GM19452 (cell line): ENCODE measurements around the gene HPD.
"Not testable (repeated sequence)": the region's sequence is repeated elsewhere in the genome, so short reads cannot be mapped to it uniquely, and the experiment has no call there.

ENCODE experiments used
- ATAC-seq: cut with Tn5 transposase; IDR thresholded peaks from one replicate; pipeline ENCODE4 v1.9.1; 2021; ENCODE audit not compliant: unreplicated experiment

Gene HPD

DNA sequence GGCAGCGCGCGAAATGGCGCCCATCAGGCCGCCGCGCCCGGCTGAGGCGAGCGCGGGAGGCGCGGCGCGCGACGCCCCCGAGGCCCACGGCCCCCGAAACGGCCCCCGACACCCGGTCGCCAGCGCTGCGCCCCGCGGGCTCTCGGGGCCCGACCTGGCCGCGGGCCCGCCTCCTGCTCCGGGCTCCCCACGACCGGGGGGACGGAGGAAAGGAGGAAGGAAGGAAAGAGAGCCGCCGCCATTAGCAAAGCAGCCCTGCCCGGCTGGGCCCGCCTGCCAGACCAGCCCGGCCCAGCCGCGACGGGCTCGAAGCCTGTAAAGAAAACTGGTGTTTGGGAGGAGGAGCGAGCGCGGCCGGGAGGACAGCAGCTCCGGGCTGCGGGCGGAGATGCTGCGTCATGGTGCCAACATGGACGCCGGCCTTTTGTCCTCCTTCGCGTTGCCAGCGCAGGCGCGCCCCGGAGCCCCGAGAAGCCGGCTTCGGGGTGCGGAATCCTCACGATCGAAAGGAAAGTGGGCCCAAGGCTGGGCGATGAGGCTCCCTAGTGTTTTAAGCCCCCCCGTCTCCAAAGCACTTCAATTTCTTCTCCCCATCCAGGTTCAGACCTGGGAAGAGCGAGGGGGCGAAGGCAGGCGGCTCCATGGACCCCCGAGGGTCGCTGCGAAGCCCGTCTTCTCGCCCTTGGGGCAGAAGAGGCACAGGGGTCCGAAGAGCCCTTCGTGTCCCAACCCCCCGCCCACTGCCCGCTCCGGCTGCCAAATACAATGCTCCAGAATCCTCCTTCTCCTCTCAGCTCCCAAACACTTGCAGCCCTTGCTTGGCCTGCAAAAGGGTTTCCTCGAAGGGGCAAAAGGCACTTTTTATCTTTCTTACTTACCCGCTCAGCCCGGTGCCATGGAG, 57.7 kb downstream of the HPD start:
- no peak for ATAC-seq

DNA sequence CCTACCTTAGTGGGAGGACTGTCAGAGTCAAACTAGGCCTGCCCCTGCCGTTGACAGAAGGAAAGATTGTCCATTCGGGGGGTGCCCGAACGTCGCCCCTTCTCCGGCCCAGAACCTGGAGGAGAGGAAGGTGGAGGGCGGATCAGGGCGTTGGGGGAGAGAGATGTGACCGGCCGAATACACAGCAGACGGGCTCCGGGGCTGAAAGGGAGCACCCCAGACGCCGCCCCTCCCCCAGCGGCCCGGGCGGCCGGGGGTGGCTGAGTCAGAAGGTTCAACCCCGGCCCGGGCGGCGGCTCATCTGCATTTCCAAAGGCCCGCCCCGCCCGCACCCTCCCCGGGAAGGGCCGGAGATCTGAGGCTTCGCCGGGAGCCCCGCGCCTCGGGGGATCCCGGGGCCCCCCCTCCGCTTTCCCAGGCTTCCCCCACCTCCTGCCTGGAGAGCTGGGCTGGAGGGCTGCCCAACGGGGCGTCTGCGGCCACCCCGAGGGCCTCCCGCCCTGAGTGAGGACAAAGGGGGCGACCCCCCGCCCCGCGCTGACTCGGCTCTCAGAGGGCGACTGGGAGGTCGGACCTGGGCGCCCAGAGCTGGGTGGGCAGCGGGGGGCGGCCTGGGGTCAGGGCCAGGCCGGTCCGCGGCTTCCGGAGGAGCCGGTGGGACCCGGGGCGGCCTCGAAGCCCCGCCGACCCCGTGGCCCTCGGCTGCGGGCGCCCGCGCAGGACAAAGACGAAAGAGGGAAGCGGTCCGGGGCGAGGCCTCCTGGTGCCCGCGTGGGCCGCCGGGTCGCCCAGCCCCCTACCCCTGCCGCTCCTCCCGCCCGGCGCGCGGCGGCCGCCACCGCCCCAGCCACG, 58.6 kb downstream of the HPD start:
- ATAC-seq = no peak

DNA sequence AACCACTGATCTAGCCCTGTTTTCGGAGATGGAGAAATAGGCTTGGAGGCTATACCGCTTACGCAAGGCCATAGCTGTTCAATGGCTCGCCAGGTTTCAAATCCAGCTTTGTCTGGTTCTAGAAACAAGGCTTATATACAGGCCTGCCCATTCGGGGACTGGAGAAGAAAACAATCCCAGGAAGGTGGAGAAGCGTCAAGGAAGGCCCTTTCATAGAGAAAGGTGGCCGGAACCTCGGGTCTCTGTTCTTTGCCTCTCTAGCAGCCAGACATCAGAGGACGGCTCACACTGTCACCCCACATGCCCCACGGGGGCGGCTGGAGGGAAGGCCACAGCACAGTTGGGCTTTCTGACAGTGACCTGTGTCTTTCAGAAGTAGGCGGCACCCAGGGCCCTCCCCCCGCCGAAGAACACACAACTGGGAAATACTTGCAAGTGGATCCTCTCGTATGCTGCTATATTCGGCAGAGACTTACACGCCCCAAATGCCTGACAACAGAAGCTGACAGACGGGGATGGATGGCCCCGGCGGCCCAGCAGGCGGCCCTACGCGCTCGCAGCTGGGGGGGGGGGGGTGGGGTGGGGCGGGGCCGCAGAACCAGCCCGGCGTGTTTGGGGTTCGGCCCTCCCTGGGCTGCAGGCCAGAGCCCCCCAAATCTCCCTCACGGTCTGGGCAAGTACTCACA, 59.4 kb downstream of the HPD start:
- ATAC-seq = no peak

DNA sequence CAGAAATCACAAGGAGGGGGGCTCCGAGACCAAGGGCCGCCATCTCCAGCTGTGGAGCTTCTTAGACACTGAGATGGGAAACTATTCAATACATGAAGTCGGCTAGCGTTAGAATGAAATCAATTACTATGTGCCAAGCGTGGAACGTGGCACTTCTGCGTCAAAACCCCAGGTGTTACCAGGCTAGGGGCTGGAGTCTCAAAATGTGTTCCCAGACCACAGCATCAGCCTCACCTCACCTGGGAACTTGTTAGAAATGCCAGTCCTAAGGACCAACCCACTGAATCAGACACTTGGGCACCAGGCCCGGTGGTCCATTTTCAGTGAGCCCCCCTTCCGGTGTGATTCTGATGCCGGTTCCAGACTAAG, 59.9 kb downstream of the HPD start:
- ATAC-seq = no peak

DNA sequence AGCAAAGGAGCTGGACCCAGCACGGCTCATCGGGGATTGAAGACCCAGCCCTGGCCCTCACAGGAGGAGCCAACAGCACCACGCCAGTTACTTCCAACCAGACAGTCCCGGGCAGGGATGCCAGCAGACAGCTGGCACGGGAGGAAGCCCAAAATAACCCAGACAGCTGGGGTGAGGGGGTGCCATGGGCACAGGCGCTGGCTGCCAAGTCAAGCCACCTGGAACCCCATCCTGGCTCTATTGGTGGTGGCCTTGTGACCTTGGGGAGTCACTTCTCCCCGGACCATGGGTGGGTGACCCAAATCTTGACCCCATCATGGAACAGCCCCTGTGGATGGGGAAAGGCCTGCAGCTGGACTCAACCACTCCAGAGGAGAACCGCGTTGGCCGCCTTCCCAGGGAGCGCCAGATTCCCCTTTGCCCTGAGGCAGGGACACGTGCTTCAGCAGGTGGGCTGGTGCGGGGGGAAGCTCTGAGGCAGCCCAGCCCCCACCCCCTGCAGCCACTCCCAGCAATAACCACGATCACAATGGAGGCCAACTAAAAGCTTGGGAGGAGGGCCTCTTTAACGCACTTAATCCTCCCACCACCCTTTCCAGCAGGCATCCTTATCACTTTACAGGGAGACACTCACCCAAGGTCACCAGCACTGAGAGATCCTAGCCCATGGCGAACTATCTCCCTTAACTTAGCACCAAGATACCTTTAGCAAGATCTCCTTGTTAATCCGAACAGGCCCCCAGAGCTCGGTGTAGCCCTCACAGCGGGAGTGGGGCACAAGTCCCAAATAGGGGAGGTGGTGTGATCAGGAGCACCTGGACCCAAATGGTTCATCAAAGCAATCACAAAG, 60.5 kb downstream of the HPD start:
- ATAC-seq = no peak

DNA sequence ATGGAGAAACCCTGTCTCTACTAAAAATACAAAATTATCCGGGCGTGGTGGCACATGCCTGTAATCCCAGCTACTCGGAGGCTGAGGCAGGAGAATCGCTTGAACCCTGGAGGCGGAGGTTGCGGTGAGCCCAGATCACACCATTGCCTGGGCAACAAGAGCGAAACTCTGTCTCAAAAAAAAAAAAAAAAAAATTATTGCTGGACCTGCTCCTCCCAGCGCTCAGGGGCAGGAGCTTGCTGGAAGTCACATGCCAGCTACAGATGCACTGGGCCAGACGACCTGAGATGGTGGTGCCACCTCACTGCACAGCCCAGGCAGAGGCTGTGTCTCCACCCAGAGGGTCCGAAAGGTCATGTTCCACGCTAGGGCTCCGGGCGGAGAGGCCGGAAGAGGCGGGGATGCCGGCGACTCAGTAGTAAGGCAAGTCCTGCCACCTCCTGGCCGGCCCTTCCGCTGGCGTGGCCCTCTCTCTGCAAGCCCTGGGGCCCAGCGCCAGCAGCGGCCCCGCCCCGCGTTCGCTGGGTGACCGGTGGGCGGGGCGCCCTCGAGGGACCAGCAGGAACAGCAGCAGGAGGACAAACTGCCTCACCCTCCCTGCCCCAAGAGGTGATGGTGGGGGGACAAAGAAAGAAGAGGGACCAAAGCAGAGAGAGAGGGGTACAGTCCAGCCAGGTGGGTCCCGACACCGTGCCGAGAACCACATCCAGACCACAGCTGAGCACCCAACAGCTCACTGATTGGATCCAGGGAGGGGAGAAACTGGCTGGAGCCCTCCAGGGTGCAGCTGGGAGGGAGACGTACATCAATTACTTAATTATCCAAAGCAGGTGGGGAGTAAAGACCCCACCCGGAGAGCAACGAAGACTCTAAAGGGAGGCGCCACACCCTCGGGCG, 61.6 kb downstream of the HPD start:
- no peak for ATAC-seq

DNA sequence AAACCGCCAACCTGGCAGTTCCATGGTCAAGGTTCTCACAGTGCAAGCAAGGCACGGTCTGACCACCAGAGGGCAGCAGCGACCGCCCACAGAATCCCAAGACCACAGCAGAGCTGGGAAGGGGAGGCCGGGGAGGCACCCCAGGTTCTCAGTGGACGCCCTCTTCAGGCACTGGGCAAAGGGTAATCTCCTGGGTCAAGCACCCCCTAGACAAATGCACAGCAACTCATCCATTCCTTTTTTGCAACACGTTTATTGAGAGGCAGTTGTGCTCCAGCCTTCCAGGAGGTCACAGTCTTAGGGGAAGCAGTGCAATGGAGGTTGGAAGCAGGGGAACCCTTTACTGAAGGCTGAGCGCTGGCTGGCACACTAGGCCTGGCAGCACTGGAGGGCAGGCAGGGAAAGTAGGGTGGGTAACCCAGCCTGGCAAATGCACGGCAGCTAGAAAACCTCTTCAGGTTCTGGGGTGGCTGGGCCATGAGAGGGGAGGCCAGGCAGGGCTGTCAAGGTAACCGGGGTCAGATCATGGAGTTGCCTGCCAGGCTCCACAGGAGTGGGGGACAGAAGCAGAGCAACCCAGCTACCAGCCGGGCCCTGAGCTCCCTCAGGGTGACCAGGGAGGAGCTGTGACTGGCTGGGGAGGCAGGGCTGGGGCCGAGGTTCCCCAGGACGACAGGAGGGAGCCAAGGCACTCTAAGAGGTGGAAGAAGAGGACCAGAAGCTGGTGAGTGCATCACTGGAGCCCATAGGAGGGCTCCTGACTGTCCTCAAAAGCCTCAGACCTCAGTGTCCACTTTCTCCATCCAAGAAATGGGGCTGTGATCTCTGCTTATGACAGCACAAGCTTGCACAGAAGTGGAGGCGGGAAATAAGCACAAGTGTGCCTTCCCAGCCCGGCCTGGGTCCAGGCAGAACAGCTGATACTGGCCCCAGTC, 63.4 kb downstream of the HPD start:
- no peak for ATAC-seq

DNA sequence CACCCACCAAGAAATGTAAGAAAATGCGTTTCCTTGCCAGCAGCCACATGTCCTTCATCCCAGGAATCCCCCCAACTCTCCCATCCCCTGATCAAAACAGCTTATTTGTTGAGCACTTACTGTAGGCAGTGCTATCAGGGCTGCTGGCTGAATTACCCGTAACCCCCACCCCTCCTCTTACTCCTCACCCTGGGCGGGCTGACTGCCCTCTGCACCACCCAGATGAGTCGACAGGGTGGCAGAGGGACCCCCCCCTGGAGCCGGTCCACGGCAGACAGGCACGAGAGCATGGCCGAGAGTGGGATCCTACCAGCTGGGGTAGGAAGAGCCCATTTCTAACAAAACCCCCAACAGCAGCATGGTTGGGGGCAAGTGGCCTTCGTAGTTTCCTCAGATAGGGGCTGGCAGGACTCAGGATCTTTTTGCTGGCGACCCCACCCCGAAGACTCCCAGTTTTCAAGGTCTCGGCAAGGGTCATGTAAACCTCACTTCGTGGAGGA, 64.1 kb downstream of the HPD start:
- peak; percentile 0 for ATAC-seq

DNA sequence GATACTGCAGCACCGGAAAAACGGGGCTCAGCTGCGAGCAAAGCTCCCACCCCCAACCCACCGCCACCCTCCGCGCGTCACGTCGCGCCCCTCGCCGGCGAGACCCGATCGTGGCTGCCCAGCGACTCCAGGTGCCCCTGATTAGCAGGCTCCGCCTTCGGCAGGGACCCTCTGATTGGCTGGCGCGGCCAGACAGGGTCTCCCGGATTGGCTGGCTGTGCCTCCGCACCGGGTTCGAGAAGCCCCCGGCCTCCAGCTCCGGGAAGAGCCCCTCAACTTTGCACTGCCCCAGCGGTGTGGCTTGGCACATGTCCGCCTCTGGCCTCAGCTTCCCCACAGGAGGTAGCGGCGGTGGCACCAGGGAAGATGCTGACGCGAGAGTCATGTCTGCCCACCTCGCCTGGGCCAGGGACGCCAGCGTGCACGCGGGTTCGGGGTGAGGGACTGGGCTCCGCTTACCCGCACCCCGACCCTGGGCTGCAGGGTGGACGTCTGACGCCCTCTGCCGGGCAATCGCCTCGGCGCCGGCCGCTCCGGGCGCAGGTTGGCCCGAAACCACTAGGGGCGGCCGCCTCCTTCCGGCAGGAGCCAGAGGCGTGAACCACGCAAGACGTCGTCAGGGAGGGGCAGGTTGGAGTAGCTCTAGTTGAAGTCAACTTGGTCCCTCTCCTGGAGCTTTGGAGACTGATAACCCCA, 64.7 kb downstream of the HPD start:
- ATAC-seq = peak; percentile 52

DNA sequence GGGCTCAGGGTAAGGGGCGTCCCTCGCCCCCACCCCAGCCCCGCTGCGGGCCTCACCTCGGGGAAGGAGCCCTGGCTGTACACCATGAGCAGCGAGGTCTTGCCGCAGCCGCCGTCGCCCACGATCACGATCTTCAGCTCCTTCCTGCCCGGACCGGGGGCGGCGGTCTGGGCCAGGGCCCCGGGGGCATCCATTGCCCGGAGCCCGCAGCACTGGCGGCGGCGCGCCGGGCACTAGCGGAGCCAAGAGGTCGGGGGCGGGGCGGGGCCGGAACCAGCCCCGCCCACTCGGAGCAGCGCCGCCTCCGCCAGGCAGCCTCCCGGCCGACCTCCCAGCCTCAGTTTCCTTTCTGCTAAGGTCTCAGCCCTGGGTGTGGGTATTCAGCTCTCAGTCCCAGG, 65.2 kb downstream of the HPD start, which contains the start of gene RHOF:
RHOF (minus strand) TSS at position 249 of the 398 bp plus-strand sequence; CDS start at position 194, 55 bp downstream.
- ATAC-seq = peak; percentile 10

DNA sequence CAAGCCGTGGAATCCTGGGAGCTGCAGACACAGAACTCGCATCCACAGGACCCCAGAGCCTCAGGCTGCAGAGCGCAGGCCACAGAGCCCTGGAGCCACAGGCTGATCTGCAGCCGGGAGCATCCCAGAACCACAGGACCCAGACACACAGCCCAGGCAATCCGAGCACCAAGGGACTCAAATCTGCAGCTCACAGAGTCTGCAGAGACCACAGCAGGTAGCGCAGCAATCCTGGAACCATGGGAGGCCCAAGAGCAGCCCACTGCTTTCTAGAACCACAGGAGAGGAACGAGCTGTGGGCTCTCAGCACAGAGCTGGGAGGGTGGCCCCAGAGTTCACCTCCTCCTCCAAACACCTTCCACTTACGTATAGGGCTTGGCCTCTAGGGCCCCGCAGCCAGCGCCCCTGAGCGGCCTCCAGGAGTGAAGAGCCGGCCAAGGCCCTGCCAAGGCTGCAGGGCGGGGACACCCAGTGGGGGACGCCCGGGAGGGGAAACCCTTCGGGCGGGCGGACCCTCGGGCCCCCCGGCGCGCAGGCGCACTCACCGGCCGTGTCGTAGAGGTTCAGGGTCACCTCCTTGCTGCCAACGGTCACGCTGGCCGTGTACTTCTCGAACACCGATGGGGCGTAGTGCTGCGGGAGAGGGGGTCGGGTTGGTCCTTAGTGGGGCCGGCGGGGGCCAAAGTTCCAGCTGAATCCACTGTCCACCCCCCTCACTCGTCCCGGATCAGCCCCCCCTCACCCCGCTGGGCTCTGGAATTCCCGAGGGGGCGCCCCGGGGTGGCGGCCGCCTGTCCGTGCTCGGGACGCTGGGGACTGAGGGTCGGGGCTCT, 65.8 kb downstream of the HPD start:
- no peak for ATAC-seq

DNA sequence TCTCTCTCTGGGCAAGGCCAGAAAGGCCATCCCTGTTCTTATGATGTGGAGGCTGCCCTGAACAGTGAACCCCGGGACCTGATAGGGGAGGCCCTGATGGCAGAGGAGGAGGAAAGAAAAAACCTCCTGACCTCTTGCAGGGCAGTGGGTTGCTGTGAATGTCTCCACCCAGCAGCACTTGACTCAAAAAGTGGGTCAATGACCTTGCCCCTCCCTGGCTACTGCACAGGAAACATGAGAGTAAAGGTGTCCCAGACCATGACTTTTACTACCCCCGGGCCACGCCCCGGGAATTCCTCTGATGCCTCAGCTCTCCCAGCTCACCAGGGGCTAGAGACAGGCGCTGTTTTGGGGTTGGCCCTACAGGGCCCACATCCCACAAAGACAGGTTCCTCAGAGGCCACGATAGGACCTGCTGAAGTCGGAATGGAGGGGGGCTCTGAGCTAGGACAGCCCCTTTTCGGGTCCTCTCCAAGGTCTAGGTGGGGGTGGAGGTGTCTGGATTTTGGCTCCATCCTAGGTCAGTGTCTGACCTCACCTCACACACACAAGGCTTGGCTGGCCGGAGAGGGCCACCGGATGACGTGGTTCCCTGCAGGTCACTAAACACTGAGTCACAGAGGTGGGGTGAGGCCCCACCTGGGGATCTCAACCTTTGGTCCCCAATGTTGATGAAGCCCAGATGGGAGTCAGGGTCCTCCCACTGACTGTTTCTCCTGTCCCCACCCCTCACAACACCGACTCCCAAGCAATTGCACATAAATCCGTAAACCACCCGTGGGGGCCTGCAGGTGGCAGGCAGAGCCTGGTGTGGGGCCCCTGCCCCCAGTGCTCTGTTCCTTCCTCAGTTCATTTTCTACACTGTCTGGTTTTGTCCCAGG, 66.7 kb downstream of the HPD start:
- ATAC-seq = no peak

DNA sequence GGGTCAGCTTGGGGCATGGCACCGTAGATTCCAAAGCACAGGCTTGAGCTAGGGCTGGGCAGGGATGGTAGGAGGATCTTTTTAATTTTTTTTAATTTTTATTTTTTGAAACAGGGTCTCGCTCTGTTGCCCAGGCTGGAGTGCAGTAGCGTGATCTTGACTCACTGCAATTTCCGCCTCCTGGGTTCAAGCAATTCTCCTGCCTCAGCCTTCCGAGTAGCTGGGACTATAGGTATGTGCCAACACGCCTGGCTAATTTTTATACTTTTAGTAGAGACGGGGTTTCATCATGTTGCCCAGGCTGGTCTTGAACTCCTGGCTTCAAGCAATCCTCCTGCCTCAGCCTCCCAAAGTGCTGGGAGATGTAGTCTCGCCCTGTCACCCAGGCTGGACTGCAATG, 67.9 kb downstream of the HPD start:
- ATAC-seq = not testable (repeated sequence)

DNA sequence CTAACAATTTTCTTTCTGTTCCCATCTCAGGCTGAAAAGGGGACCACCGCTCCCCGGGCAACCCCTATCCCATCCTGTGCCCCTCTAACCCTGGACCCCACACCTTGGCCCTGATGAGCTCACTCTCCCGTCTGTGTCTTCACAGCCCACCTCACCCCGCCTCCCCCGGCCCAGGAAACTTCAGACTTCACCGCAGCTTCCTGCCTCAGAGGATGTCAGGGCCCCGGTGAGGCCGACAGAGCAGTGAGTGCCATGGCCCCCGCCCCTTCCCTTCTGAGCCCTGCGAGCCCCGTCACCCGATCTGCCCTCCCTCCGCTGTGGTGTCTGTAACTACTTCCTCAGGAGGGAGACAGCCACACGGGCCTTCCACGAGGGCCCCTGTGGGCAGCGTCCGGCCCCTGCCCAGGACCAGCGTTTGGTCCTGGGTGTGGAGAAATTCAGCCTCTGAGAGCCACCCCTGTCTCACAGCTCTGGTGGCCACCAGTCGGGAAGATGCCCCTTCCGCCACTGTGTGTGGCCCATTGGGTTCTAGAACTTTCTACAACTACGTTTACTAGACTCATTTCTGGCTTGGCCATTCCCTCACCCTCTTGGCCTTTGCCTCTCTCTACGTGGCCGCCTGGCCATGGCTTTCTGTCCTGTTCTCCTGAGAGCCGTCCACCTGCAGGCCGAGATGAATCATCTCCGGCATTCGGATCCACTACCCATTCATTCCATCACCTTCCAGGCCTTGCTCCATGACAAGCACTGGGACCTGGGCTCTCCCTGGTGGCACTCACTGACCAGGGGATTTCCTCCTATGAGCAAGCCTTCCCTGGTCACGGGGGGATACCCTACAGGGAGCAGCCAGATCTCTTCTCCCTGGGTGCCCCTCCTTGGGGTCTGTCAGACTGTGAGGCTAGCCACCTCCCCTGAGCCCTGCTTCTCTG, 68.6 kb downstream of the HPD start:
- ATAC-seq = peak; percentile 45
